Mesothelial cell of epicardium (in vitro differentiated cells): ENCODE measurements around the gene TMEM238L. TPM values are rescaled to one million over a fixed set of nuclear protein-coding genes. Genes with fewer than 3 reads are reported as not detected.
A peak's percentile ranks its signal among the peaks of the same experiment; 100 is the strongest.
"Not testable (repeated sequence)": the region's sequence is repeated elsewhere in the genome, so short reads cannot be mapped to it uniquely, and the experiment has no call there.

ENCODE experiments used
- DNase-seq, 2 experiments: peaks; one replicate each; pipeline ENCODE4 v3.0.0; 2021; ENCODE audit warnings: low spot score in 2 of 2; ENCODE audit not compliant: unreplicated experiment in 2 of 2
- H3K27ac Mint-ChIP-seq: 2 replicates; pipeline ENCODE4 v1.8.0; 2021; ENCODE audit warnings: mixed read lengths
- H3K27me3 Mint-ChIP-seq: 2 replicates; pipeline ENCODE4 v1.8.0; 2021; ENCODE audit warnings: low read depth, mixed read lengths
- H3K36me3 Mint-ChIP-seq: 2 replicates; pipeline ENCODE4 v1.8.0; 2021; ENCODE audit warnings: mixed read lengths
- H3K4me1 Mint-ChIP-seq: 2 replicates; pipeline ENCODE4 v1.8.0; 2021; ENCODE audit warnings: mixed read lengths
- H3K4me3 Mint-ChIP-seq: 2 replicates; pipeline ENCODE4 v1.8.0; 2021; ENCODE audit warnings: mild to moderate bottlenecking, moderate library complexity, mixed read lengths
- H3K9me3 Mint-ChIP-seq: 2 replicates; pipeline ENCODE4 v1.8.0; 2021; ENCODE audit warnings: mixed read lengths
- CTCF ChIP-seq: fragments of 200-600 bp; sonication (generic); IDR thresholded peaks from one replicate; pipeline ENCODE4 v1.5.0; 2021; ENCODE audit warnings: antibody characterized with exemption; ENCODE audit not compliant: unreplicated experiment
- total RNA-seq: library from RNA; stranded (reverse); gene quantifications from 3 replicates; pipeline ENCODE4 v1.2.1, GENCODE V29; 2021

TMEM238L gene, protein sequence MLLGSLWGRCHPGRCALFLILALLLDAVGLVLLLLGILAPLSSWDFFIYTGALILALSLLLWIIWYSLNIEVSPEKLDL
- not detected in 3 replicates for total RNA-seq

GRCh38 chr17:10803830-10804475 lies at the start of gene TMEM238L:
Gene TMEM238L, minus strand, starts transcription at chr17:10804099. Its CDS starts 136 bp downstream, at chr17:10803963.
- DNase-seq: no peak
- H3K9me3 Mint-ChIP-seq: no peaks in the 10 kb centered on the region
- no peaks in the 10 kb centered on the region for H3K4me1 Mint-ChIP-seq
- H3K27me3 Mint-ChIP-seq: no peaks in the 10 kb centered on the region
- TF ChIP-seq CTCF: no peak
- H3K4me3 Mint-ChIP-seq: no peak within 1 kb of the TSS
- no peak within 1 kb of the TSS for H3K27ac Mint-ChIP-seq
- no peaks in the 10 kb centered on the region for H3K36me3 Mint-ChIP-seq

- not testable (repeated sequence) for DNase-seq, H3K27ac Mint-ChIP-seq, H3K36me3 Mint-ChIP-seq, H3K4me3 Mint-ChIP-seq, H3K9me3 Mint-ChIP-seq
- H3K27me3 Mint-ChIP-seq: peaks cover 61% of the 10 kb centered on the region
- H3K4me1 Mint-ChIP-seq: peaks cover 19% of the 10 kb centered on the region
Observed at GRCh38 chr17:10846636-10847035, 42.7 kb upstream of the TMEM238L start.

- Mint-ChIP-seq H3K27me3 (peaks cover 54% of the 10 kb centered on the region), H3K4me1 (peaks cover 19% of the 10 kb centered on the region), H3K36me3 (no peaks in the 10 kb centered on the region), H3K27ac (no peak overlapping the region), H3K9me3 (peaks cover 6% of the 10 kb centered on the region), H3K4me3 (peak overlapping the region; percentile 81)
- DNase-seq: no peak
- no peak for TF ChIP-seq CTCF
Observed at GRCh38 chr17:10845388-10845751, 41.5 kb upstream of the TMEM238L start.

GRCh38 chr17:10844621-10845387 lies 40.9 kb upstream of the TMEM238L start:
- H3K27ac Mint-ChIP-seq: peak overlapping the region; percentile 50
- DNase-seq: peak; percentile 68 to 79
- H3K27me3 Mint-ChIP-seq: peaks cover 51% of the 10 kb centered on the region
- no peaks in the 10 kb centered on the region for H3K36me3 Mint-ChIP-seq
- H3K4me1 Mint-ChIP-seq: peaks cover 19% of the 10 kb centered on the region
- peak; percentile 99 for TF ChIP-seq CTCF
- peaks cover 6% of the 10 kb centered on the region for H3K9me3 Mint-ChIP-seq
- H3K4me3 Mint-ChIP-seq: peak overlapping the region; percentile 81

DNA sequence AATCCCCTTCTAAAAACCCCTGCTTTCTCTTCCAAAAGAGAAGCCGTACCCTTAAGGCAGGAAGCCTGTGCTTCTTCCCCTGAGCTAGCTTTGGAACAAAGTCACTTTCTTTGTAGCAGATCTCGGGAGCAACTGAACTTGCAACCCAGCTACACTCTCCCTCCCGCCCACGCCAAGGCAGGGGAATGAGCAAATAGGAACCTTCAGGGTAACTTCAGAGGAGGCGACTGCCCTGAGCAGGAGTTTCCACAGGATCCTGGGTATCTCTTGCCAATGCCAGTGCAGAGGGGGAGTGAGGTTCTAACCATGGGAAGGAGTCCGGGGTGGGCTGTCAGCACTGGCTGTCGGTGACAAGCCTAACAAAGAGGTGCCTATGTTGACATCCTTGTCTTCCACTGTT lies 39.9 kb upstream of the TMEM238L start:
- DNase-seq: no peak
- Mint-ChIP-seq H3K27ac (no peak overlapping the region), H3K4me1 (peaks cover 19% of the 10 kb centered on the region), H3K27me3 (peaks cover 43% of the 10 kb centered on the region), H3K36me3 (no peaks in the 10 kb centered on the region), H3K4me3 (peak overlapping the region; percentile 62), H3K9me3 (peaks cover 6% of the 10 kb centered on the region)
- TF ChIP-seq CTCF: no peak

DNA sequence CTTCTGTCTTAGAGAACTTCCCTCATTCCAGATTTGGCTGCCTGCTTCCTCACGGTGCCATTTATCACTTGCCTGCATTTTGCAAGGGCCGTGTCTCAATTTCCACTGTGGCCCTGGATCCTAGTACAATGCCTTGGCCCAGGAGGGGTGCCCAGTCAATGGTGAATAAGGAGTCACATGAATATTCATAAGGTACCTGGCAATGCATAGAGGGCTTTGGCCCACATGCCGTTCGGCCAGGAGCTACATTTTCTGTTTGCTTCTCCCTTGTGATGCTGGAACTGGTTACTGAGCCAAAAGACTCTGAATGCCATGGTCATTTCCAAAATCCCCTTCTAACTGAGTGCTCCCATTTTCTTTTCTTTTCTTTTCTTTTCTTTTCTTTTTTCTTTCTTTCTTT lies 38.8 kb upstream of the TMEM238L start:
- TF ChIP-seq CTCF: no peak
- Mint-ChIP-seq H3K27ac (no peak overlapping the region), H3K36me3 (no peaks in the 10 kb centered on the region), H3K9me3 (peaks cover 4% of the 10 kb centered on the region), H3K27me3 (peaks cover 39% of the 10 kb centered on the region), H3K4me1 (peaks cover 19% of the 10 kb centered on the region), H3K4me3 (no peak overlapping the region)
- no peak for DNase-seq
